Prostate gland (tissue), 2 donors: ENCODE results near the gene TIMM10. TPM values are rescaled to one million over a fixed set of nuclear protein-coding genes. Genes with fewer than 3 reads are reported as not detected.
A peak's percentile ranks its signal among the peaks of the same experiment; 100 is the strongest.

Experiments used
- DNase-seq: peaks from one replicate; pipeline ENCODE4 v3.0.0-alpha.2; 2019; ENCODE audit warnings: low spot score
- H3K27ac ChIP-seq, 2 donors: fragments of 200-600 bp; sonication (generic); 2 replicates each; pipeline ENCODE4 v1.5.1; 2017 to 2019
- H3K27me3 ChIP-seq: fragments of 200-600 bp; sonication (generic); replicated peaks from 2 replicates; pipeline ENCODE4 v1.5.1; 2019; ENCODE audit not compliant: insufficient read depth
- H3K36me3 ChIP-seq, 2 donors: fragments of 200-600 bp; sonication (generic); 1 replicate in 1 of 2; 2 replicates in 1 of 2; pipeline versions ENCODE4 v1.5.1 to v1.8.1; 2017 to 2019
- H3K4me1 ChIP-seq: fragments of 200-600 bp; sonication (generic); replicated peaks from 2 replicates; pipeline ENCODE4 v1.5.1; 2019
- H3K4me3 ChIP-seq, 2 donors: fragments of 200-600 bp; sonication (generic); 2 replicates each; pipeline ENCODE4 v1.5.1; 2017 to 2019
- H3K9me3 ChIP-seq: fragments of 200-600 bp; sonication (generic); 2 replicates; pipeline ENCODE4 v1.5.1; 2017
- CTCF ChIP-seq, 4 experiments: fragments of 200-600 bp in 2 of 4; fragments of 450-650 bp in 2 of 4; sonication (generic) in 2 of 4; IDR thresholded peaks; 1 replicate in 3 of 4; 2 replicates in 1 of 4; pipeline ENCODE4 v1.5.1; 2016 to 2019; ENCODE audit warnings: antibody characterized with exemption in 4 of 4, mild to moderate bottlenecking in 2 of 4, moderate library complexity in 2 of 4
- POLR2A ChIP-seq: fragments of 450-650 bp; IDR thresholded peaks from one replicate; pipeline ENCODE4 v1.6.1; 2016; ENCODE audit warnings: antibody characterized with exemption, mild to moderate bottlenecking
- POLR2AphosphoS5 ChIP-seq: sonication (generic); formaldehyde crosslinking; IDR thresholded peaks from one replicate; pipeline ENCODE4 v1.6.1; 2017; ENCODE audit warnings: antibody characterized with exemption
- WGBS: methylation state at CpG from one replicate; pipeline ENCODE4 v1.1.5; 2018; 5-methylcytosine and 5-hydroxymethylcytosine counted together
- intact Hi-C: fragments of 100-400 bp; cut with DNase I; formaldehyde crosslinking; loops from one replicate; pipeline ENCODE4 v1.14.2; 2022
- total RNA-seq, 2 donors: library from RNA; depleted of rRNA; stranded (reverse); fragments of >200 nt; gene quantifications; one replicate each; pipeline ENCODE4 v1.1.0, GENCODE V29; 2016

Gene TIMM10
- total RNA-seq, 2 donors from 2014 or later, result 35.2 to 44.3 TPM

- DNase-seq, result no peak
- Histone ChIP-seq H3K9me3 (no peaks in the 10 kb centered on the region), H3K27ac (no peak overlapping the region), H3K4me1 (peaks cover 7% of the 10 kb centered on the region), H3K4me3 (no peak overlapping the region), H3K36me3 (no peaks in the 10 kb centered on the region), H3K27me3 (no peaks in the 10 kb centered on the region)
- intact Hi-C loops, result no loop called here
- WGBS, result 91% methylated on average over 10 of the region's 10 CpGs
- no peak for TF ChIP-seq CTCF (IDR thresholded peaks at IDR 0.05)
- no peak for TF ChIP-seq POLR2A
- TF ChIP-seq POLR2AphosphoS5, result no peak
These were observed 45.1 kb downstream of the TIMM10 start for GRCh38 chr11:57485217-57485990.

- intact Hi-C loops, result no loop called here
- TF ChIP-seq POLR2A, result no peak
- no peak for TF ChIP-seq CTCF (IDR thresholded peaks at IDR 0.05)
- TF ChIP-seq POLR2AphosphoS5, result no peak
- 73% methylated on average over 7 of the region's 7 CpGs for WGBS
- DNase-seq, result no peak
- no peaks in the 10 kb centered on the region for H3K36me3 ChIP-seq
- H3K9me3 ChIP-seq, result no peaks in the 10 kb centered on the region
- no peaks in the 10 kb centered on the region for H3K27me3 ChIP-seq
- H3K4me1 ChIP-seq, result peaks cover 7% of the 10 kb centered on the region
- no peak overlapping the region for H3K4me3 ChIP-seq
- no peak overlapping the region for H3K27ac ChIP-seq
These were observed 46.3 kb downstream of the TIMM10 start for GRCh38 chr11:57484141-57484710.

GRCh38 chr11:57483562-57483918 lies 47.0 kb downstream of the TIMM10 start:
- no peak for TF ChIP-seq CTCF (IDR thresholded peaks at IDR 0.05)
- TF ChIP-seq POLR2AphosphoS5, result no peak
- no peak for TF ChIP-seq POLR2A
- WGBS, result 63% methylated on average over 3 of the region's 3 CpGs
- no peak overlapping the region for H3K4me3 ChIP-seq

GRCh38 chr11:57482782-57483561 lies 47.6 kb downstream of the TIMM10 start:
- H3K4me1 ChIP-seq, result peaks cover 7% of the 10 kb centered on the region
- H3K27me3 ChIP-seq, result no peaks in the 10 kb centered on the region
- peak overlapping the region in 1 of 2 donors; percentile 17 for H3K4me3 ChIP-seq
- no peaks in the 10 kb centered on the region for H3K36me3 ChIP-seq
- no peak for DNase-seq
- no peak overlapping the region for H3K27ac ChIP-seq
- 3% methylated on average over 51 of the region's 52 CpGs for WGBS
- no peak for TF ChIP-seq POLR2AphosphoS5
- peak; percentile 29 to 77 (median 60) for TF ChIP-seq CTCF (IDR thresholded peaks at IDR 0.05)
- no peak for TF ChIP-seq POLR2A
- H3K9me3 ChIP-seq, result no peaks in the 10 kb centered on the region
- intact Hi-C loops, result no loop called here

More at GRCh38 chr11:57483562-57483918, 47.0 kb downstream of the TIMM10 start:
- H3K27ac ChIP-seq, result no peak overlapping the region
- H3K27me3 ChIP-seq, result no peaks in the 10 kb centered on the region
- H3K9me3 ChIP-seq, result no peaks in the 10 kb centered on the region
- DNase-seq, result no peak
- no peaks in the 10 kb centered on the region for H3K36me3 ChIP-seq
- H3K4me1 ChIP-seq, result peaks cover 7% of the 10 kb centered on the region
- intact Hi-C loops, result no loop called here
